IPS DF 6.9 (cell line): Measurements from ENCODE around the gene TRAF1.

Source experiments
- DNase-seq: peaks from one replicate; pipeline ENCODE4 v3.0.0-alpha.2; 2013; ENCODE audit warnings: low read depth, low spot score
- H3K27ac ChIP-seq: one replicate; pipeline ENCODE4 v1.5.1; 2013; ENCODE audit warnings: low read length, control low read depth
- H3K27me3 ChIP-seq: 2 replicates; pipeline ENCODE4 v1.6.1; 2013; ENCODE audit warnings: mild to moderate bottlenecking, low read length; ENCODE audit not compliant: control insufficient read depth, insufficient read depth
- H3K36me3 ChIP-seq: 2 replicates; pipeline ENCODE4 v1.6.1; 2013; ENCODE audit warnings: low read length; ENCODE audit not compliant: control insufficient read depth, insufficient read depth
- H3K4me1 ChIP-seq: 2 replicates; pipeline ENCODE4 v1.6.1; 2013; ENCODE audit warnings: low read length; ENCODE audit not compliant: control insufficient read depth, insufficient read depth
- H3K4me3 ChIP-seq: 2 replicates; pipeline ENCODE4 v1.5.1; 2013; ENCODE audit warnings: mild to moderate bottlenecking, low read length
- H3K9me3 ChIP-seq: 2 replicates; pipeline ENCODE4 v1.6.1; 2013; ENCODE audit warnings: low read length, inconsistent platforms; ENCODE audit not compliant: control insufficient read depth, insufficient read depth
- WGBS: extraction: QIAGEN DNeasy Blood & Tissue Kit; methylation state at CpG from one replicate; pipeline ENCODE4 v1.1.7; 2013; ENCODE audit warnings: mixed read lengths, missing lambda C conversion rate; ENCODE audit not compliant: insufficient read length, insufficient coverage; 5-methylcytosine and 5-hydroxymethylcytosine counted together

TRAF1 gene

GRCh38 chr9:120916588-120916987 is 10.0 kb downstream of the TRAF1 start:
- Histone ChIP-seq H3K27me3 (no peaks in the 10 kb centered on the region), H3K4me1 (0 out of 2 replicates have a peak, but pooled peaks cover 2% of the 10 kb centered on the region), H3K36me3 (no peaks in the 10 kb centered on the region), H3K9me3 (no peaks in the 10 kb centered on the region), H3K27ac (no peak overlapping the region), H3K4me3 (no peak overlapping the region)
- DNase-seq: no peak
- WGBS: no CpG with 5 or more reads among the region's 3 CpGs

- H3K27ac ChIP-seq: no peak overlapping the region
- H3K9me3 ChIP-seq: no peaks in the 10 kb centered on the region
- H3K36me3 ChIP-seq: no peaks in the 10 kb centered on the region
- no peak for DNase-seq
- H3K27me3 ChIP-seq: no peaks in the 10 kb centered on the region
- no peak overlapping the region for H3K4me3 ChIP-seq
- peaks cover 5% of the 10 kb centered on the region; the same call in 1 of the 2 replicates for H3K4me1 ChIP-seq
- no CpG with 5 or more reads among the region's 5 CpGs for WGBS
These were observed 10.6 kb downstream of the TRAF1 start for GRCh38 chr9:120915854-120916470.

- no peaks in the 10 kb centered on the region for H3K9me3 ChIP-seq
- no peak overlapping the region for H3K27ac ChIP-seq
- no peaks in the 10 kb centered on the region for H3K36me3 ChIP-seq
- no peak overlapping the region for H3K4me3 ChIP-seq
- DNase-seq: no peak
- no peaks in the 10 kb centered on the region for H3K27me3 ChIP-seq
- no CpG with 5 or more reads among the region's 6 CpGs for WGBS
- H3K4me1 ChIP-seq: peaks cover 4% of the 10 kb centered on the region; the same call in 1 of the 2 replicates
These were observed 11.6 kb downstream of the TRAF1 start for GRCh38 chr9:120914953-120915352.

DNA sequence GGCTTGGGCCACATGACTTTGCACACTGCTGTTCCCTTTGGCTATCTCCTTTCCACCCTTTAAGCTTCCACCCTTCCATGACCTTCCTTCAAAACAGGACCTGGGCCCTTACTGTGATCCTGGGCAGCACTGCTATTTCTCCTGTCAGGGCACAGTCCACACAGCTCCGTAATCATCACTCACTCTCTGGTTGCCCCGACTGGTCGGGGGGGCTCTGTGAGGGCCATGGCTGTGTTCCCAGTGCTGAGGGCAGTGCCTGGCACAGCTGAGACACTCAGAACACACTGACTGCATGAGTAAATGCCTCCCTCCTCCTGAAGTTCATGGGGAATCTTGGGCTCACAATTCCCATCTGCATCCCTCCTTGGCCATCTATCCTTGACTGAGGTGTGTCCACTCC is 12.2 kb downstream of the TRAF1 start:
- Histone ChIP-seq H3K4me3 (no peak overlapping the region), H3K36me3 (no peaks in the 10 kb centered on the region), H3K27me3 (no peaks in the 10 kb centered on the region), H3K27ac (no peak overlapping the region), H3K9me3 (no peaks in the 10 kb centered on the region), H3K4me1 (peaks cover 3% of the 10 kb centered on the region; the same call in 1 of the 2 replicates)
- DNase-seq: no peak
- WGBS: no CpG with 5 or more reads among the region's 3 CpGs

GRCh38 chr9:120913647-120914264 is 12.8 kb downstream of the TRAF1 start:
- Histone ChIP-seq H3K27ac (no peak overlapping the region), H3K9me3 (no peaks in the 10 kb centered on the region), H3K4me3 (no peak overlapping the region), H3K27me3 (no peaks in the 10 kb centered on the region), H3K4me1 (peaks cover 3% of the 10 kb centered on the region; the same call in 1 of the 2 replicates), H3K36me3 (no peaks in the 10 kb centered on the region)
- WGBS: no CpG with 5 or more reads among the region's 4 CpGs
- DNase-seq: no peak

- Histone ChIP-seq H3K36me3 (no peaks in the 10 kb centered on the region), H3K27ac (no peak overlapping the region), H3K4me3 (no peak overlapping the region), H3K4me1 (peaks cover 3% of the 10 kb centered on the region; the same call in 1 of the 2 replicates), H3K27me3 (no peaks in the 10 kb centered on the region), H3K9me3 (no peaks in the 10 kb centered on the region)
- WGBS: no CpG with 5 or more reads among the region's 13 CpGs
- DNase-seq: no peak
These were observed 13.5 kb downstream of the TRAF1 start for GRCh38 chr9:120912958-120913646.

GRCh38 chr9:120911295-120911837 is 15.2 kb downstream of the TRAF1 start:
- H3K27me3 ChIP-seq: no peaks in the 10 kb centered on the region
- WGBS: no CpG with 5 or more reads among the region's 9 CpGs
- no peak for DNase-seq

DNA sequence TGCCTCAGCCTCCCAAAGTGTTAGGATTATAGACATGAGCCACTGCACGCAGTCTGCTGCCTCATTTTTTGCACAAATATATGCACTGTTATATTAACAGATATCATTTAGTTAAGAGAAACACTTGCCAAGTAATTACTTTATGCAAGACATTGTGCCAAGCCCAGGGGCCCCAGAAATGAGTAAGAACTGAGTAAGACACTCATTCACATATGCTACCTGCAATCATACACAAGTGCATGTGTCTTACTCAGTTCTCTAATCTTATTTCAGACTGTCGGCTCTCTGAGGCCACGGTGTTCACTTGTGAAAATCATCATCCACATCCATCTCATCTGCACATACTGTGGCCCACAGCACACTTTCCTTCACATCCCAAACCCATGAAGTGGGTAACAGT is 16.0 kb downstream of the TRAF1 start:
- no peaks in the 10 kb centered on the region for H3K27me3 ChIP-seq
- H3K27ac ChIP-seq: no peak overlapping the region
- no peak for DNase-seq
- H3K4me1 ChIP-seq: peaks cover 3% of the 10 kb centered on the region; the same call in 1 of the 2 replicates
- H3K36me3 ChIP-seq: no peaks in the 10 kb centered on the region
- no peak overlapping the region for H3K4me3 ChIP-seq
- no peaks in the 10 kb centered on the region for H3K9me3 ChIP-seq
- no CpG with 5 or more reads among the region's 3 CpGs for WGBS

More at GRCh38 chr9:120911295-120911837, 15.2 kb downstream of the TRAF1 start:
- Histone ChIP-seq H3K4me1 (peaks cover 3% of the 10 kb centered on the region; the same call in 1 of the 2 replicates), H3K9me3 (no peaks in the 10 kb centered on the region), H3K36me3 (no peaks in the 10 kb centered on the region), H3K4me3 (no peak overlapping the region), H3K27ac (no peak overlapping the region)

- no peak for DNase-seq
- no peaks in the 10 kb centered on the region for H3K9me3 ChIP-seq
- H3K4me1 ChIP-seq: peaks cover 3% of the 10 kb centered on the region; the same call in 1 of the 2 replicates
- WGBS: no CpG with 5 or more reads among the region's 5 CpGs
- H3K36me3 ChIP-seq: no peaks in the 10 kb centered on the region
- H3K27ac ChIP-seq: no peak overlapping the region
- H3K27me3 ChIP-seq: no peaks in the 10 kb centered on the region
- H3K4me3 ChIP-seq: no peak overlapping the region
These were observed 16.7 kb downstream of the TRAF1 start for GRCh38 chr9:120909904-120910303.

GRCh38 chr9:120905315-120906164 is 21.1 kb downstream of the TRAF1 start:
- H3K4me1 ChIP-seq: no peaks in the 10 kb centered on the region

More at GRCh38 chr9:120905315-120906164, 21.1 kb downstream of the TRAF1 start:
- H3K36me3 ChIP-seq: no peaks in the 10 kb centered on the region
- no peaks in the 10 kb centered on the region for H3K27me3 ChIP-seq
- no peak for DNase-seq
- H3K27ac ChIP-seq: no peak overlapping the region
- H3K4me3 ChIP-seq: no peak overlapping the region
- no peaks in the 10 kb centered on the region for H3K9me3 ChIP-seq
- WGBS: no CpG with 5 or more reads among the region's 11 CpGs
